Left cardiac atrium (tissue), 4 donors: ENCODE results near the gene CHST11. TPM values are rescaled to one million over a fixed set of nuclear protein-coding genes. Genes with fewer than 3 reads are reported as not detected.

Source experiments
- ATAC-seq, 2 donors: fragments of 200-7000 bp; cut with Tn5 transposase; one replicate each; pipeline ENCODE4 v1.9.1; 2020; ENCODE audit warnings: mild to moderate bottlenecking in 2 of 2, moderate library complexity in 2 of 2
- DNase-seq: peaks from one replicate; pipeline ENCODE4 v3.0.0-alpha.2; 2020
- intact Hi-C, 2 donors: fragments of 100-400 bp; cut with DNase I; formaldehyde crosslinking; loops; one replicate each; pipeline versions ENCODE4 v1.14.1 to v1.15.1; 2022 to 2023
- total RNA-seq, 2 donors: library from RNA; stranded (reverse); fragmentation: NEBNext Ultra II Directional; extraction: Animal tissue kit (Norgen Biotek cat#: 25700); gene quantifications; one replicate each; pipeline ENCODE4 v1.2.1, GENCODE V29; 2021
- donor health status: DM: no; HTN: yes; CAD: no.
- donor health status: DM: no; HTN: yes; CAD: no; lungs with severe emphysema.
- donor health status: DM: yes; HTN: yes; CAD: no.
- donor health status: Dilated cardiomyopathy.

CHST11 gene
- total RNA-seq, 2 donors from 2014 or later, result 12.9 to 17.7 TPM

- DNase-seq (no peak), ATAC-seq (peak; percentile 63 to 68)
- intact Hi-C loops, result no loop called here
Observed at GRCh38 chr12:104494137-104494792, 37.5 kb downstream of the CHST11 start.

DNA sequence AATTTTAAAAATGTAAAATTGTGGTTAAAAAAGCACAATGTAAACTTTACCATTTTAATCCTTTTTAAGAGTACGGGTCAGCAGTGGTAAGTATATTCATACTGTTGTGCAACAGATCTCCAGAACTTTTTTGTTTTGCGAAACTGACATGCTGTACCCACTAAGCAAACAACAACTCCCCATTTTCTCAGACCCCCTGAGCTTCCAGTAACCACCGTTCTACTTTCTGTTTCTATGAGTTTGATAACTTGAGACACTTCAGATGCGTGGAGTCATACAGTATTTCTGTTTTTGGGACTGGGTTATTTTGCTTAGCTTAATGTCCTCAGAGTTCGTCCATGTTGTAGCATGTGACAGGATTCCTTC is 38.0 kb downstream of the CHST11 start:
- no peak for ATAC-seq
- no peak for DNase-seq
- intact Hi-C loops, result no loop called here

DNA sequence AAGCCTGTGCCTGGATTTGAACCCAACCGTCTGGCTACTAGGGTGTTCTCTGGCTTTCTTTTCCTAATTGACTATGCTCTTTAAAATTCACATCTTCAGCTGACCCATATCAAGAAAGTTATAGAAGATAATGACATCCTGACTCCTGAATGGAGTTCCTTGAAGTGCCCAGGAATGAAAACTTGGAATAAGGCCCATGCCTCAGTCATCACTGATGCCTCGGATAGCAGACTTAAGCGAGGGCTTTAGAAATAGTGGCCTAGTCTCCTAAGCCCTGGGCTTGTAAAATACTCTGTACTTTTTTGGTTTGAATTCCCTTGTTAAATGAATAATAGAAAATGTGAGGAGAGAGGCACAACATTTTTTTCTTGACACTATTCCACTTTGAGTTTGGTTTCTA is 39.0 kb downstream of the CHST11 start:
- intact Hi-C loops, result no loop called here
- no peak for DNase-seq
- no peak for ATAC-seq

DNA sequence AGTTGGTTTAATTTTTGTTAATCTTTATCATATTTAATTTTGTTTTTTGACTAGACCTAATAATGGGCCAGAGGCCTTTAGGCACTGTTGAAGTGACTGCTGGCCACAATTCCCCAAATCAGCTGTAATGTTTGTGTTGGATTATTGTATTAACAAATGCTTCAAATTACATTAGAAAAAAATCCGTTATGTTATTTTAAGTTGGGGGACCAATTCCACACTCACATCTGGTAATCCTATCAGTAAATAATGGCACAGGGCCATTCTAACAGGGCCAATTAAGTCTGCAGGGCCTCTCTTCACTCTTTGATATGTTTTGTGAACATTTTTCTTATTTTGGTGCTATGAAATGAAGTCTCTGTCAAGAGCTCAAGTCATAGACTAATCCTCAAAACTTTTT is 39.6 kb downstream of the CHST11 start:
- intact Hi-C loops, result no loop called here
- ATAC-seq (no peak), DNase-seq (no peak)

DNA sequence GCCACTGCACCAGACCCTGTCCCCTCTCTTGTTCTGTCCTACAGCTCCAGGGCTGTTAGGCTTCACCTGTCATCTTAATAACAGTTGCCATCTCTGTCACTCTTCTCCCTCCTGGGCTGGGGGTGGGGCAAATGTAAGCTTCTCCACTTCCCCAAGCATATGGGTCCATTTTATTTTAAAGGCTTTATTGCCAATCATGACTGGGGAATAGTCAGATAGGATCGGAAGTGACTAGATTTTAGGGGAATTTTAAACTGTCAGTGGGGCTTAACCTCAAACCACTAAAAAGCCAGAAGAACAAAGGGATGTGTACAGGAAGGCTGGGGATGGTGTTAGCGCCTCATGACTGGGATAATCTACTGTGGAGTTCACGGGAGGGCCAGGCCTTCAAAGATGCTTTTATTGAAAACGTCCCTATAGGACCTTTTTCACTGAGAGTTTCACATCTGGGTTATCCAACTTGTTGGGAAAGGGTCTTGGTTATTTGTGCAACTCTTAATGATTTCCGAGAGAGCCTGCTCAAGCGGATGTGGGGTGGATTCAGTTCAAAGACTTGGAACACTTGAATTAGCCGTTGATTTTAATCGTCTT is 41.6 kb downstream of the CHST11 start:
- no peak for ATAC-seq
- DNase-seq, result no peak
- intact Hi-C loops, result no loop called here

DNA sequence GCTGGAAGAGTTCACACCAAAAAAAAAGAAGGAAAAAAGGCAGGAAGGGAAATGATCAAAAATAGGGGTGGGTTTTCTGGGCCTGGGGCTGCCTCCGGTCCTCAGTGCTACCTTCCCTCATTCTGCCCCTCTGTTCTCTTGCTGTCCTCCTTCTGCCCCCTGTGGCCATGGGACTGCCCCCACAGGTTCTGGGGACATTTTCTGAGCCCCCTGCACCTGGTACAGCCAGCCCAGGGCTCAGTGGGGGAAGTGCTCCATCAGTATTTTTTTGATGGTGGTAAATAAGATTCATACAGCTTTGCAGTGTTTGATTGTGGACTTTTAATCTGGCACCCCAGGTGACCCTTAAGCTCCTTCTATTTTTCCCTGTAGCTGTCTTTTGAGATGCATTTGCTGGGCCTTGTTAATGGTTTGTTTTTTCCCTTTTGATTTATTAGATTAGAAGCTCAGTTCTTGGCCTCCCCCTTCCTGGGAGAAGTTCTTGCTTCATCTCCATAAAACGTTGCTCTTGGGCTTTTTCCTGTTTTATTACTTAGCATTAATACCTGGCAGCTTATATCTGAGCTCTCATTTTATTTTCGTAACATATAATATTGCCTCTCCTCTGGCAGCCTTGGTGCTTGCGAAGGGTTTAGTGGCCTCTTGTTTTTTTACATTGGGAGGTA is 43.1 kb downstream of the CHST11 start:
- ATAC-seq (no peak), DNase-seq (no peak)
- intact Hi-C loops, result no loop called here

DNA sequence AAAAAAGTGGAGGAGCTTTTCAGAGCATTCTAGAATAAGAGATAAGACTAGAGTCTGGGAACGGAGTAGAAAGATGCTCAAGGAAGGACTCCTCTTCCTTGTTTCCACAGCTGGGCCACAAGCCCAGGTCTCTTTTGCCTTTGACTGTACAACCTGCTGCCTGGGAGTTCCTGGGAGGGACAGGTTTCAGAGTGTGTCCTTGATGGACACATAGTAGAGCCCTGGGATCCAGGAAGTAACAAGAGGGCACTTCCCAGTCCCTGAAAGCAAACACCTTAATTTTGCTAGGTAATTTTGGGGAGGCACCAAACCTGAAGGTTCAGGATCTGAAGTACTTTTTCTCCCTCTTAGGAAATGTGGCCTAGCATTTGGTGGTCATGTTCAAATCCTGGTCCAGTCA is 44.4 kb downstream of the CHST11 start:
- DNase-seq, result no peak
- intact Hi-C loops, result no loop called here
- no peak for ATAC-seq

DNA sequence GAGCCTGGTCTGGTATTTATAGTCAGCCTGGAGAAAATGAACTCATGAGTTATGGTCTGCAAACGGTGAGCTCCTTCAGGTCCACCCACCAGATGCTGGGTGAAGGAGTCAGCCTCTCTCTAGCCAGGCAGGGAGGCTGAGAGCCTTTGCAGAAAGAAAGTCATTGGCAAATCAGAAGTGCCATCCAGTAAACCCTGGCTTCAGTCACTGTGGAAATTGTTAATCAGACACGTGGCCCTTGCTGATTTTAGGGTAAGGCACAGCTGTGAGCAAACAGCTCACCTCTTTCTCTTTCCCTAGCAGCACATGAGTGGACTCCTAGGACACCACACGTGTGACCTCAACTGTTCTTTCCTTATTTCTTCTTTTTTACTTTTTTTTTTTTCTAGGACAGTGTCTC is 44.9 kb downstream of the CHST11 start:
- no peak for DNase-seq
- intact Hi-C loops, result no loop called here
- no peak for ATAC-seq

- ATAC-seq (no peak), DNase-seq (no peak)
- intact Hi-C loops, result no loop called here
Observed at GRCh38 chr12:104502217-104502616, 45.5 kb downstream of the CHST11 start.

GRCh38 chr12:104502638-104503037 is 45.9 kb downstream of the CHST11 start:
- intact Hi-C loops, result no loop called here
- DNase-seq (no peak), ATAC-seq (no peak)

- intact Hi-C loops, result no loop called here
- DNase-seq, result no peak
Observed at GRCh38 chr12:104503191-104503590, 46.4 kb downstream of the CHST11 start.

GRCh38 chr12:104504146-104504545 is 47.4 kb downstream of the CHST11 start:
- DNase-seq (no peak), ATAC-seq (no peak)
- intact Hi-C loops, result no loop called here

More at GRCh38 chr12:104503191-104503590, 46.4 kb downstream of the CHST11 start:
- ATAC-seq, result no peak

DNA sequence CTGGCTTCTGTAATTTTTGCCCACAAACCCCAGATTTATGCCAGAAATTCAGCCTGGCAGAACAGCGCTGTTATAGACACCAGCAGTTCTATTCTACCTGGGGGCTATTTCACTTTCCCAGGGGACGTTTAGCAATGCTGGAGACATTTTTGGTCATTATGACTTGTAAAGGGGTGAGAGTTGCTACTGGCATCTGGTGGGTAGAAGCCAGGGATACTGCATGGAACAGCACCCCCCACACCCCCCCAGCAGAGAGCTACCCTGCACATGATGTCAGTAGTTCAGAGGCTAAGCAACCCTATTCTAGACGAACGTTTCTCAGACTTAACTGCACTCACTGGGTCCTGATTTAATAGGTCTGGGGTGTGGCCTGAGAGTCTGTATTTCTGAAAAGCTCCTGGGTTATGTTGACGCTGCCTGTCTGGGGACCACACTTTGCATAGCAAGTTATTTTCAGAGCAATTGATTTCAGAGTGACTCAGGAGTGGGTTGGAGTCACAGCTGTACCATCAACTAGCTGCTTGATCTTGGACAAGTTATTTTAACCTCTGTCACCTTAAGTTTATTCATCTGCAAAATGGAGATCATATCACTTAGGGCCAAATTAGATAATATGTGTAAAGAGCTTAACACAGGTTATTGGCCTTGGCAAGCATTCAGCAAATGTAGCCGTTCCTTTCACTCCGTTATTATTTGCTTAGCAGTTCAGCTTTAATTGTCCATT is 48.5 kb downstream of the CHST11 start:
- DNase-seq (no peak), ATAC-seq (no peak)
- intact Hi-C loops, result loop anchor here in 1 of 2 donors (5.0 kb wide), 1 partner anchor 38 kb away; no protein-coding TSS in a partner anchor

- DNase-seq (no peak), ATAC-seq (peak; percentile 77 to 79)
- intact Hi-C loops, result loop anchor here in 1 of 2 donors (5.0 kb wide), 1 partner anchor 40 kb away; no protein-coding TSS in a partner anchor
Observed at GRCh38 chr12:104506676-104507401, 50.1 kb downstream of the CHST11 start.

DNA sequence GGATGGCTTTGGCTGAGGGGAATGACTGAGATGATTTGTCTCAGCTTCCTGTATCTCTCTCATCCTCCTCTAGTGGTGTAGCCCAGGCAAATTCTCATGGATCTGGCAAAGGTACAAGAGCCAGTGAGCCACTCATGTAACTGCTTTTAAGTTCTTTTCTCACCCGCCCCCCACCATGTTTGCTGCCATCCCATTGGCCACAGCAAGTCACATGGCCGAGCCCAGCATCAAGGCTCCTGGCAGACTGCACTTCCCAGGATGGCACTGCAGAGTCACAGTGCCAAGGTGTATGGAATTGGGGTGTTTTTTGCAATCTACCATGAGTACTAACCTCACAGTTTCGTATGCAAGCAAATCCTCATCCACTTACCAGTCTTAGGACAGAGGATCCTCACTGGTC is 50.9 kb downstream of the CHST11 start:
- DNase-seq, result no peak
- intact Hi-C loops, result loop anchor here in 1 of 2 donors (5.0 kb wide), 1 partner anchor 40 kb away; no protein-coding TSS in a partner anchor
- no peak for ATAC-seq

DNA sequence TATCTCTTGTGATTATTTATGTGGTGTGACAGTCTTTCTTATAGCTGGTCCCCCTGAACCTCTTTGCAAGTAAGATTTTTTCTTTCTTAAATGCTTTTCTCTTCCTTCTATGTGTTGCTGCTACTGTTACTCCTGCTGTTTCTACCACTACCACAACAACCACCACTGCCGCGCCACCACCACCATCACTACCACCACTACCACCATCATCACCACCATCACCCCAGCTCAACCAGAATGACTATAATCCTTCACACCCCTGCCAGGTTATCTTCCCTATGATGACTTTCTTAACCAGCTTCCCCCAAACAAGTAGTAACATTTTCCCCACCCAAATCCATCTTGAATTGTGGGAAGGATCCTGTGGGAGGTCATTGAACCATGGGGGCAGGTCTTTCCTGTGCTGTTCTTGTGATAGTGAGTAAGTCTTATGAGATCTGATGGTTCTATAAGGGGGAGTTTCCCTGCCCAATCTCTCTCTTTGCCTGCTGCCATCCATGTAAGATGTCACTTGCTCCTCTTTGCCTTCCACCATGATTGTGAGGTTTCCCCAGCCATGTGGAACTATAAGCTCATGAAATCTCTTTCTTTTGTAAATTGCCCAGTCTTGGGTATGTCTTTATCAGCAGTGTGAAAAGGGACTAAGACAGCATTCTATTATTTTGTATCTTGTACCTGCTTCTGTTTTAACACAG is 52.2 kb downstream of the CHST11 start:
- intact Hi-C loops, result loop anchor here in 1 of 2 donors (5.0 kb wide), 1 partner anchor 42 kb away; no protein-coding TSS in a partner anchor
- no peak for DNase-seq

DNA sequence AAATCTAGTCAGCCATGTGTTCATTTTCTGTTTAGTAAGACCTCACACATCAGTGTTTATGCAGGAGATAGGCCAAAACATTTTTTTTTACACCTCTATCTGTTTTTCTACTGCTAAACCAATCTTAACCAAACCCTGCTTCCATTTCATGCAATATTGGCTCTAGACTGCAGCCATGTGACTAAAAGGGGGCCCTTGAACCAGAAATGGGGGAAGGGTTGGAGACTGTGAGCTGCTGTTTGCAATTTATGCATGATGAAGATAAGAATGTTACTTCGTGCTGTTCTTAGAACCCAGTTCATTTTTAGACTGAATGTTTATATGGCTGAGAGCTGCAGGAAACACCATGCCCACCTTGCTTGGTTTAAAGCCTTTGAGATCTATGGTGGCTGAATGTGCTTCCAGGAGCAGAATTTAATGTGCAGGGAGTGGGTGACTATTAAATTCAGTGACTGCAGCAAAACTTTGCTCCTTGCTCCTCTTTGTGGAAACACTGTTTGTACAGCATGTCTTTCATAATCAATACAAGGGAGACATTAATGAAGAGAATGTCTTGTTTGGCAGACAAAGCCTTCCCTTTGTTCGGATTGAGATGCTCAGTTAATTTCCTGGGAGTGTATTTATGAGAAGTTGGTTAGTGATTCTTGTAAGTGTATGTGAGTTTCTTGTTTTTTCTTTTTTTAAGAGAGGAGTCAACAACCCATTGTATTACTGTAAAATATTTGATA is 53.6 kb downstream of the CHST11 start:
- ATAC-seq (no peak), DNase-seq (no peak)
- intact Hi-C loops, result no loop called here

More for the DNA sequence above, 52.2 kb downstream of the CHST11 start:
- no peak for ATAC-seq

GRCh38 chr12:104510873-104511440 is 54.2 kb downstream of the CHST11 start:
- DNase-seq (no peak), ATAC-seq (no peak)
- intact Hi-C loops, result no loop called here
